Mesothelial cell of epicardium (in vitro differentiated cells): ENCODE measurements around the gene BMP2K. TPM values are rescaled to one million over a fixed set of nuclear protein-coding genes. Genes with fewer than 3 reads are reported as not detected.
"Not testable (repeated sequence)": the region's sequence is repeated elsewhere in the genome, so short reads cannot be mapped to it uniquely, and the experiment has no call there.

ENCODE experiments used
- DNase-seq, 2 experiments: peaks; one replicate each; pipeline ENCODE4 v3.0.0; 2021; ENCODE audit warnings: low spot score in 2 of 2; ENCODE audit not compliant: unreplicated experiment in 2 of 2
- H3K27ac Mint-ChIP-seq: 2 replicates; pipeline ENCODE4 v1.8.0; 2021; ENCODE audit warnings: mixed read lengths
- H3K27me3 Mint-ChIP-seq: 2 replicates; pipeline ENCODE4 v1.8.0; 2021; ENCODE audit warnings: low read depth, mixed read lengths
- H3K36me3 Mint-ChIP-seq: 2 replicates; pipeline ENCODE4 v1.8.0; 2021; ENCODE audit warnings: mixed read lengths
- H3K4me1 Mint-ChIP-seq: 2 replicates; pipeline ENCODE4 v1.8.0; 2021; ENCODE audit warnings: mixed read lengths
- H3K4me3 Mint-ChIP-seq: 2 replicates; pipeline ENCODE4 v1.8.0; 2021; ENCODE audit warnings: mild to moderate bottlenecking, moderate library complexity, mixed read lengths
- H3K9me3 Mint-ChIP-seq: 2 replicates; pipeline ENCODE4 v1.8.0; 2021; ENCODE audit warnings: mixed read lengths
- total RNA-seq: library from RNA; stranded (reverse); gene quantifications from 3 replicates; pipeline ENCODE4 v1.2.1, GENCODE V29; 2021
- TF ChIP-seq, protein P1 (sequence below): fragments of 200-600 bp; sonication (generic); IDR thresholded peaks from one replicate; pipeline ENCODE4 v1.5.0; 2021; ENCODE audit warnings: antibody characterized with exemption; ENCODE audit not compliant: unreplicated experiment

The BMP2K gene
- total RNA-seq, 1 donor from 2014 or later, result 23.2 TPM

DNA sequence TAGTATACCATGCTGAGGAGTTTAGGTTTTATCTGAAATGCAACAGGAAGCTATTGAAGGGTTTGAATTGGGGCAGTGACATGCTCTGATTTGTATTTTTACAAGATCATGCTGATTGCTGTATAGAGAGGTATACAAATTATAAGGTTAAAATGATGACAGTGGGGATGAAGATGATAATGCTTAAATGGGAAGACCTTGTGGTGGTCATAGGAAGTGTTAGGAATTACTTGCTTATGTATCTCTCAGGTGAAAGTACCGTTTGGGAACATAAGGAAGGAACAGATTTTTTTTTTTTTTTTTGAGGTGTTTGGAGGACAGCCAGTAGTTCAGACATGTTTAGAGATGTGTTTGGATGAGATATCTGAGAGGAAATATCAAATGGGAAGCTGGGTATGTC lies 5.0 kb downstream of the BMP2K start:
- Mint-ChIP-seq H3K27me3 (no peaks in the 10 kb centered on the region), H3K36me3 (no peaks in the 10 kb centered on the region), H3K27ac (no peak overlapping the region), H3K9me3 (no peaks in the 10 kb centered on the region), H3K4me3 (no peak overlapping the region), H3K4me1 (peaks cover 10% of the 10 kb centered on the region)
- TF ChIP-seq, protein P1, sequence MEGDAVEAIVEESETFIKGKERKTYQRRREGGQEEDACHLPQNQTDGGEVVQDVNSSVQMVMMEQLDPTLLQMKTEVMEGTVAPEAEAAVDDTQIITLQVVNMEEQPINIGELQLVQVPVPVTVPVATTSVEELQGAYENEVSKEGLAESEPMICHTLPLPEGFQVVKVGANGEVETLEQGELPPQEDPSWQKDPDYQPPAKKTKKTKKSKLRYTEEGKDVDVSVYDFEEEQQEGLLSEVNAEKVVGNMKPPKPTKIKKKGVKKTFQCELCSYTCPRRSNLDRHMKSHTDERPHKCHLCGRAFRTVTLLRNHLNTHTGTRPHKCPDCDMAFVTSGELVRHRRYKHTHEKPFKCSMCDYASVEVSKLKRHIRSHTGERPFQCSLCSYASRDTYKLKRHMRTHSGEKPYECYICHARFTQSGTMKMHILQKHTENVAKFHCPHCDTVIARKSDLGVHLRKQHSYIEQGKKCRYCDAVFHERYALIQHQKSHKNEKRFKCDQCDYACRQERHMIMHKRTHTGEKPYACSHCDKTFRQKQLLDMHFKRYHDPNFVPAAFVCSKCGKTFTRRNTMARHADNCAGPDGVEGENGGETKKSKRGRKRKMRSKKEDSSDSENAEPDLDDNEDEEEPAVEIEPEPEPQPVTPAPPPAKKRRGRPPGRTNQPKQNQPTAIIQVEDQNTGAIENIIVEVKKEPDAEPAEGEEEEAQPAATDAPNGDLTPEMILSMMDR, result no peak
- DNase-seq, result no peak

DNA sequence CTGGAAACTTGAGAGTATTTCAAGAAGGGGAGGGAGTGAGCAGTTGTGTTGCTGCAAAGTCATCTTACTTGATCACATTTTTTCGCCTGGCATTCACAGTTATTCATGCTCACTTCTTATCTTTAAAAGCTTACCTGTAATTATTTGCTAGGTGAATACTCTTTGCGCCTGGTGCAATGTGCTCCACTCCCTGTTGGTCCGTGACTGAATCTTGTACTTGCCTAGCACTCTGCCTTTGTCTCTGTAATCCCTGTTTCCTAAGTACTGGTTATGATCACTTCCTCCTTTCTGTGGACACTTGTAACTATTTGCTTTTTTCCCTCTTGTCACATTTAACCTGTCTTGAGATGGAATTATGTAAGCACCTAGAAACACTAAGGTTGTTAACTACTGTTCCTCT lies 5.8 kb downstream of the BMP2K start:
- H3K27me3 Mint-ChIP-seq, result no peaks in the 10 kb centered on the region
- H3K4me3 Mint-ChIP-seq, result no peak overlapping the region
- H3K4me1 Mint-ChIP-seq, result peaks cover 10% of the 10 kb centered on the region
- H3K36me3 Mint-ChIP-seq, result no peaks in the 10 kb centered on the region
- no peaks in the 10 kb centered on the region for H3K9me3 Mint-ChIP-seq
- no peak for DNase-seq
- TF ChIP-seq, protein P1, result no peak
- no peak overlapping the region for H3K27ac Mint-ChIP-seq

DNA sequence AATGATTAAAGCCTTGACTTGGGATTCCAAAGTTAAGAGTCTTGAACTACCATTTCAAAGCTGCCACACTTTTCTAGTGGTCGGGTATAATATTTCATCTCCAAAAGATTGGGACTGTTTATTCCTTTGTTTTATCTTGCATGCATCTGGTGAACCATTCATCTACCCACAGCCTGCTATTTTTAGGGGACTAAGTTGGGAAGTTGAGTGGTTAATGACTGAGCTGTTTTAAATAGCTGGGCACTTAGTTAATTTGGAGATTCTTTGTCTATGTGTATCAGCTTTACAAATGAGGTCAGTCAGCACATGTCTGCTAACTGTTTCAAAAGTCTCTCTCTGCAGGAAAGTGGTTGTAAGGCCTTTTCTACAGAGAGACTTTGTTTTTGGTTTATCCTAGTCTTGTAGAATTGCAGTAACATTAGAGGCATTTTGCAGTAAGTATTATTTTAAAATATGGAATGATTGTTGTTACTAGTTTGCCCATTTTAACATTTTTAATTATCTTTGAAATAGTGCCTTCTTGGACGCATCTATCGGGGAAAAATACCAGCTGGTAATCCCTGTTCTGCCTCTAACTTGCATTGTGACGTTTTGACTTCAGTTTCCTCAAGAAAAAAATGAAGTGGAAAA lies 8.2 kb downstream of the BMP2K start:
- Mint-ChIP-seq H3K36me3 (no peaks in the 10 kb centered on the region), H3K27me3 (no peaks in the 10 kb centered on the region), H3K27ac (peak overlapping the region; percentile 35)

DNA sequence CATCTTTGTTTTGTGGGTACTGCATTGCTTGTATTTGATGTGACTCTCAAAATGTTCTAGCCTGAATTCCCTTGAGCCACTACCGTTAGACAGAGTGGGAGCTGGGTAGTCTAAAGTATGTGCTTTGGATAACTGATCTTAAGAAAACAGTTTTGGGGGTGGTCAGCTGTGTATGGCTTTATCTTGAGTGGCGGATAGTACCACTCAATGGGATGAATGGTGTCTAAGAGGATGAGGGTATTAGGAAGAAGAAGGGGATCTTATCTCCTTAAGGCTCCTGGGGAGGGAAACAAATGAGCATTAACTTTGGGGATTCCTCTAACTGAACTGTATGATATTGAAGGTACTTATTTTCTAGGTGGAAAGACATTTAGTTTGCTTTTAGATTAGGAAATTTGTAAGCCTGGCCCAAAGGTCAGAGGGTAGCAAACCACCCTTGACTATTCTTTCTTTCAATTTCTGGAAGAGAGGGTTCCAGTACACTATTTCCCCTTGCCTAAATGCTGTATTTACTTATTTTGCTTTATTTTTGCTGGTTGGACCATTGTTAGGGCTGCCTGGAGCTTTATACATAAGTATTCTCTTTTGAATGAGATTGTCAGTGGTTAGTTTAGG lies 11.3 kb downstream of the BMP2K start:
- Mint-ChIP-seq H3K27ac (no peak overlapping the region), H3K9me3 (no peaks in the 10 kb centered on the region), H3K36me3 (no peaks in the 10 kb centered on the region), H3K4me3 (no peak overlapping the region), H3K4me1 (peaks cover 10% of the 10 kb centered on the region), H3K27me3 (no peaks in the 10 kb centered on the region)
- TF ChIP-seq, protein P1, result no peak
- DNase-seq, result no peak

More for the DNA sequence above, 8.2 kb downstream of the BMP2K start:
- no peak for DNase-seq
- Mint-ChIP-seq H3K9me3 (no peaks in the 10 kb centered on the region), H3K4me3 (no peak overlapping the region), H3K4me1 (peaks cover 10% of the 10 kb centered on the region)
- TF ChIP-seq, protein P1, result no peak

DNA sequence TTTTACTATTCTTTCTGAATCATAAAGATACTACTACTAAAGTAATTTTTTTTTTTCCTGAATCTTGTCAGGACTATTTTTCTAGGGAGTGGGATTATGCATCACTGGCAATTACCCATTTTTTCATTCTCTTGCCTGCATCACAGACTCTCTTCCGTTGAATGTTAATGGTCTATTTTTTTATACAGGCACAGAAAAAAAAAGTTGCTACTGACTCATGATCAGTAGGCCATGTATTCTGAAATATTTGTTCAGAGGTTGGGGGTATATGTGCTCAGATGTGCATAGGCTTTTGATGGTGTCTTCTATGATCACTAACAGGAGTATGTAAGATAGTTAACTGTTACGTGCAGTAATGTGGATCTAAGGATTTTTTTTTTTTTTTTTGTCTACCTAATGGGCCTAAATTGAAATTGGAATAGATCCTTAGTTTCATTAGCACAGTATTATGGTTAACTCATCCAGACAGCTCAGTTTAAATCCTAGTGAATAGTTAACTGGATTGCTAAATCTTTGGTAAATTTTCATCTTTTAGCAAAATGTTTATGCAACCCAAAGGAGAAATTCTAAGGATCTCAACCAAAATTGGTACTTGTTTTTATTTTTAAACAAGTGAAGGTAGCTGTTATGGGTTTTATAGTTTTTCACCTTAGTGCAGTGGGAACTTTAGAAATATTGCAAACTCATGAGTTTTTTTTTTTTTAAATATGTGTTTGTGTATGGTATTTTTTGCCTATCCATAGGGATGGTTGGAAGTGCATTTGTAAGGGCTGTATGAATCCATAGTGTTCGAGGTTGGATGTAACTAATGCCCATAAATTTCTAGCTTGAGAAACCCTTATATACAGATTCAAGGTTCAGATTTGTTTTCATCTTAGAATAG lies 12.1 kb downstream of the BMP2K start:
- Mint-ChIP-seq H3K4me1 (peaks cover 10% of the 10 kb centered on the region), H3K27ac (no peak overlapping the region), H3K36me3 (no peaks in the 10 kb centered on the region), H3K27me3 (no peaks in the 10 kb centered on the region), H3K4me3 (no peak overlapping the region), H3K9me3 (no peaks in the 10 kb centered on the region)
- TF ChIP-seq, protein P1, result no peak
- DNase-seq, result no peak

DNA sequence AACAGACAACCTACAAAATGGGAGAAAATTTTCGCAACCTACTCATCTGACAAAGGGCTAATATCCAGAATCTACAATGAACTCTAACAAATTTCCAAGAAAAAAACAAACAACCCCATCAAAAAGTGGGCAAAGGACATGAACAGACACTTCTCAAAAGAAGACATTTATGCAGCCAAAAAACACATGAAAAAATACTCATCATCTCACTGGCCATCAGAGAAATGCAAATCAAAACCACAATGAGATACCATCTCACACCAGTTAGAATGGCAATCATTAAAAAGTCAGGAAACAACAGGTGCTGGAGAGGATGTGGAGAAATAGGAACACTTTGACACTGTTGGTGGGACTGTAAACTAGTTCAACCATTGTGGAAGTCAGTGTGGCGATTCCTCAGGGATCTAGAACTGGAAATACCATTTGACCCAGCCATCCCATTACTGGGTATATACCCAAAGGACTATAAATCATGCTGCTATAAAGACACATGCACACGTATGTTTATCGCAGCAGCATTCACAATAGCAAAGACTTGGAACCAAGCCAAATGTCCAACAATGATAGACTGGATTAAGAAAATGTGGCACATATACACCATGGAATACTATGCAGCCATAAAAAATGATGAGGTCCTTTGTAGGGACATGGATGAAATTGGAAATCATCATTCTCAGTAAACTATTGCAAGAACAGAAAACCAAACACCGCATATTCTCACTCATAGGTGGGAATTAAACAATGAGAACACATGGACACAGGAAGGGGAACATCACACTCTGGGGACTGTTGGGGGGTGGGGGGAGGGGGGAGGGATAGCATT lies 19.7 kb downstream of the BMP2K start:
- H3K27me3 Mint-ChIP-seq, H3K9me3 Mint-ChIP-seq, H3K4me3 Mint-ChIP-seq, H3K36me3 Mint-ChIP-seq, H3K4me1 Mint-ChIP-seq, DNase-seq, H3K27ac Mint-ChIP-seq: not testable (repeated sequence)
